ENCODE data around the gene STK39.

Gene STK39

DNA sequence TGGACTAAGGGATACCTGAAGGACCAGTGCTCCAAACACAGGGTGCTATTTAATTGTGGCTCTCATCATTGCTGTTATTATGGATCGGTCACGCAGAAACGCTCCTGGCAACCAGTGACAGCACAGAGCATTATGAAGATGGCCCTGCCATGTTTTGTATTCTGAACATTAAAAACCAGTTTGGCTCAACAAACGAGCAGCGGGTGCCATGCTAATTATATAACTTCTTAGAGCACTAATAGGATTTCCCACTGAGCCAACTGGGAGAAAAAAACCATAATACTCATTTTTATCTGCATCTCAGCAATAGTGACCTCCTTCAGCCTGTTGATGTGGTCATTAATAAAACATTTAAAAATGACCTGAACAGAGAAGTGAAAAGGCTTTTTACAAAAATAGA, 212.8 kb downstream of the STK39 start:
- no peak for DNase-seq

DNA sequence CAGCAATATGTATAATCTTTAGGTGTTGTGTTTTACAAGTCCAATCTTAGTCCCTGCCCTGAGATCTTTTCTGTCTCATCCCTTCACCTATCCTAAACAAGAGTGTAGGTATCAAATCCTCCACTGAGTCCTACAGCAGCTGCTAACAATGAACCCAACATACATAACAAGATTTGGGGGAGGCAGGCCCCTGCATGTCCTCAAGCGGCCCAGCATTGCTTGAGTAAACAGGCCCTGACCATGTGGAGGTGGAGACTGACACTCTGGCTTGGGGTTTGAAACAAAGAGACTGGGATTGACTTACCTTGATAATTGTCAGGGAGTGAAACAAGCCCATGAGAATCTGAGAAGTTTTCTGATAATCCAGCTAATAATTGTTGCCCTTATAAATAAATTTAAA, 213.4 kb downstream of the STK39 start:
- DNase-seq: no peak

DNA sequence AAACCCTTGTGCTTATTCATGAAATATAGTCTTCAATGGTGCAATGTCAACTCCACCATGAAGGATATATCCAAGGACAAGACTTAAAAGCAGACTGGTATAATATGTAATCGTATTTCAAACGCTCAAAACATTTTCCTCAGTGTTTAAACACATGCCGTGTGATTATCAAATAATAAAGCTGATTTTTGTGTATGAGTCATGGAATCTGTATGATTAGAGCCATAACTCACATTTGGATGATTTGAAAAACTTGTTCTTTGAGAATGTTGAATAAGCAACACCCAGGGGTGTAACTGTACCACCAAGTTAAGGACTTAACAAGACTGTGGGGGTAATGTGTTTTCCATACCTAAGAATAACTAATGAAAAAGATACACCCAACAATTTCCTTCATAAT, 215.3 kb downstream of the STK39 start:
- DNase-seq: no peak

- DNase-seq: no peak
These were observed 216.4 kb downstream of the STK39 start for GRCh38 chr2:168030862-168031624.

GRCh38 chr2:168029071-168029470, 218.3 kb downstream of the STK39 start:
- DNase-seq: no peak

DNA sequence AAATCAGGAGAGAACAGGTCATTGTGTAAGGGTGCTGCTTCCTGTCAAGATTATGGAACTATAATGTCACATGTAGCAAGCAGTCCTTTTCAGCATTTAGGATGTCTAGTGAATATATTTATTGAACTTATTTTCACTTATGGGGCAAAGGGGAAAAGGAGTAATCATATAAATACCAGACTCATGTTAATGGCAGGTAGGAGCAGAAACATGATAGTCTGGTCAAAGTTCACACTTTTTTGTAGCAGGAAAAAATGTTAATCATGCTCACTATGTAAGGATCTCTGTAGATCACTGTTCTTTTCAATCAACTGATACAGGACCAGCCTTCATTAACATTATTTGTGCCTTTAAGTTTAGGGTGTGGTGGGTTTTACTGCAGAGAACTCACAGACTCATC, 219.0 kb downstream of the STK39 start:
- DNase-seq: no peak

- no peak for DNase-seq
These were observed 221.8 kb downstream of the STK39 start for GRCh38 chr2:168025487-168026202.

GRCh38 chr2:168024459-168024858, 222.9 kb downstream of the STK39 start:
- DNase-seq: no peak

- DNase-seq: no peak
These were observed 225.4 kb downstream of the STK39 start for GRCh38 chr2:168021800-168022587.

DNA sequence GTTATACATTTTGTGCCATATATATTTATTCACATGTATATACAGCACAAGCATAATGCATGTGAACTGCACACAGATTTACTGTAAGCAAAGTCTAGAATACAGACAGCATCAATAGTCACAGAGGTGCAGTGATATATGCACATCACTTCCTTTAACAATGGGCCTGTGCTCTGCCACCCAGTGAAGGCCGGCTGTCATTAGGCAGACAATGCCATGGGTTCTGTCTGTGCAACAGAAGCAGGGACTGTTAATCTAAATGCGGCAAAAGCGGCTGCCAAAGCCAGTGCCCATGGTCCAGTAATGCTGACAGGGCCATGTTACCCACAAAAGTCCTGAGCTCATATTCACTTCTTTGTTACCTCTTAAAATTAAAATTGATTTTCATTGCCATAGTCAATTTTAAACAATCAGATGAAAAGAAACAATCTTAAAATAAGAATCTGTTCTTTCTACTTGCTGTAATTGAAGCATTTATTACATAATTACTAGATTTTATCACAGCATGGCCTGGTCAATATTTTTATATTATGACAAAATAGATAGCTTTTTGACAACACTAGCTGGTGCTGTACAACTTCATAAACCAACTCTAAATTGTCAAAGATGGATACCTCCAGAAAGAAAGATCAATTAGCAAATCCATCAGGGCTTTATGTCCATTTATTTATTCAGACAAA, 232.0 kb downstream of the STK39 start:
- peak; percentile 29 for DNase-seq

DNA sequence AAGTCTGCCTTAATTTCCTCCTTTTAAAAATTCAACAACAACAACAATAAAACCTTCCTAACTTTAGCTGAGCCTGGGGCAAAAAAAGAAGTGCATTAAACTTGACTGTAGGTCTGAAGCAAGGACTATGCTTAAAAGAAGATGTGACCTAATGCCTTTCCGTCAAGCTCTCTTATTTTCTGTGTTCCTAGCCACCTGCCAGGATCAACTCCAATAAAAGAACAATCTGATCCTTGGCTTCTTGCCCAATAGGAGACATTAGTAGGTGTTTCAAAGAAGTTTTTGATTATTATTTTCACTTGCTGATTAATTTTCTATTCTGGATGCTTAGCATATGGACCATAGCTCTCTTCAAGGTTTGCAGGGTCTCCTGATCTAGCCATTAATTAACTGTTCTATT, 237.5 kb downstream of the STK39 start:
- DNase-seq: no peak

- no peak for DNase-seq
These were observed 238.7 kb downstream of the STK39 start for GRCh38 chr2:168008646-168009195.

GRCh38 chr2:168006498-168006897, 240.9 kb downstream of the STK39 start:
- no peak for DNase-seq

DNA sequence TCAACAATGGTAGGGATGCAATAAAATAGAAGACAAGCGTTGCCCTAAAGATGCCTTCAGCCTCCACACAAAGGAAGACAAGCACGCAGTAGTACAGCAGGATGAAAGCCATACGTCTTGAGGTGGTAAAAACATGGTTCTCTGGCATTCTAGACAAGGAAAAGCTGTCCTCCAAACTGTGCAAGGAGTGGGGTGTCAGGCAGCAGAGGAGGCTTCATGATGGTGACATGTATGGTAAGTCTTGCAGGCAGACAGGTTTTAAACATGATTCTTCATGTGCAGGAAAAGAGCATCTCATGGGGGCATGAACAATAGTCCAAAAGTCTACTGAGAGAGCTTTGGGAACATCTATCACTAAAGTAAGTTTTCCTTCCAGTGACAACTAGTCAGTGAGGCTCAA, 241.8 kb downstream of the STK39 start:
- no peak for DNase-seq

DNA sequence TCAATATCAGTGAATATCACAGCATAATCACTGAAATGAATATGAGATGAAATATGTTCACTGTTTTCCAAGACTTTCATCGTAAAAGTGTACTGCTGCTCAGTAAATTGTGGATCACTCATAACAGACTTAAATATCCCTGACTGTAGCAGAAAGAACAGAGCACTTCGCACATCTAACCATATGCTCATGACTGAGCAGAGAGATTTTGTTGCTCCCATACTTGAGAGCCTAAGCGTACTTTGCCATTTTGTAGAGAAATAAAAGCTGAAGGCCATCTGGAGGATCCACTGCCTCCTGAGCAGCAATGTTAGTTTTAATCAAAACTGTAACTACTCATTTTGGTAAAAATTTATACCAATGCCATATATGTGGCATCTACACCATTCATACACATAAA, 243.5 kb downstream of the STK39 start:
- DNase-seq: no peak

GRCh38 chr2:168002021-168002553, 245.3 kb downstream of the STK39 start:
- no peak for DNase-seq

DNA sequence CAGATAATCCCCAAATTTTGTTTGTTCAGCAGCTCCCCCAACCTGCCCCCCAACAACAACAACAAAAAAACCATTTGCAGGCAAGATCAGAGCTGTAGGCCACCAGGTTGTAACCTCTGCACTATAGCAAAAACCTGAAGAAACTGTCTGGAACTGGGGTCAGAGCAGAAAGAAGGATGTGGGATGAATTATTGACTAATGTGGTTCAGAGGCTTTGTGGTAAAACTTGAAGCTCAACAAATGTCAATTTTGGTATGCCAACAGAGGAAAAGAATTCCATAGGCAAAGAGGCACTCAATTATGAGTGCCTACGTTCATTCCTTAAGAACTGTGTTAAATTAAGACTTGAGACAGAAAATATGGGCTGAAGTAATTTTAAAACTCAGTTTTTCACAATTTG, 255.1 kb downstream of the STK39 start:
- no peak for DNase-seq

- DNase-seq: no peak
These were observed 257.3 kb downstream of the STK39 start for GRCh38 chr2:167990062-167990461.

GRCh38 chr2:167988296-167988695, 259.1 kb downstream of the STK39 start:
- no peak for DNase-seq

DNA sequence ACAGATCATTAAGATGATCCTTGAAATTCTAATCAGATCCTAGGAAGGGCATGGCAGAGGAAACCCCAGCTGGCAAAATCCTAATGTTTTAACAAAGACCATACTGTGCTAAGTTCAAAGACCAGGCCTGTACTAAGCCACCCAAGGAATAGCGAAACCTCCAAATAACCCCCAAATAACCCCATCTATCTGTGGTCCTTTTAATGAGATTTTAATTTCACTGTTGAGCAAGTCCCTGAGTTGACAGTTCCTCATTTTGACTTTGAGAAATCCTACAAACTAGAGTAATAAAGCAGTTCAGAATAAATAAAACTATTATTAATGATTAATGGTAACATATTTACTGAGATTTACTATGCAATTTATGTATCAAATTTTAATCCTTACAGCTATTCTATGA, 259.8 kb downstream of the STK39 start:
- no peak for DNase-seq

DNA sequence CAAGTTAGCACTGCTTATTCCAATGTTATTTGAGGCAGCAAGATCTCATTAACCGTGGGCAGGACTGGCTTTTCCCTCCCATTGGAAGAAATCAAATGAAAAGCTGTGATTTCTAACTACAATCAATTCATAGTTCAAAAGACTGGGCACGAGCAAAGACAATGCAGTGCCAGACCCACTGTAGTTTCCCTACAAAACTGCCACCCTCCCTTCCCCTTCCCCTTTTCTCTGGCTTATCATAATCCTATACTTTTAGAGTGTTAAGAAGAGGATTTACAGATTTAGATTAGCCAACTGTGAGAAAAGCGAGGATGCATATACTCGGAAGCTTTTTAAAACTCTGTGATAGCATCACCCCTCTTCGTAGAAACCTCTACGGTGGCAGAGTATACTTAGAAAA, 260.4 kb downstream of the STK39 start:
- no peak for DNase-seq

DNA sequence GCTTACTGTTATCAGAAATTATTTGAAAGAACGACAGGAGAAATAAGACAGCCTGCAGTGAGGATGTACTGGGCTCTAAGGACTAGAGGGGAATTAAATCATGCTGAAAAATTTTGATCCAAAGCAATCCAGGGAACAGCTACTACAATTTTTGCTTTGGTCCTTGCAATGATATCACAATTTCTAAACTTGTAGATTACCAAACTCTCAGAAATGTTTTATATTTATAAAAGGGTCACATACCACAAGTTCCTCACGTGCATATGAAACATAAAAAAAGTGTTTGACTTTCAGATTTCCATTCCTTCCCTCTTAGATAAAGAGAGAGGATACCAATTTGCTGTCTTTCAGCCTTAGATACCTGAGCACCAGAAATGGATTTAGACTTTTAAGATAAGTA, 261.2 kb downstream of the STK39 start:
- DNase-seq: no peak

DNA sequence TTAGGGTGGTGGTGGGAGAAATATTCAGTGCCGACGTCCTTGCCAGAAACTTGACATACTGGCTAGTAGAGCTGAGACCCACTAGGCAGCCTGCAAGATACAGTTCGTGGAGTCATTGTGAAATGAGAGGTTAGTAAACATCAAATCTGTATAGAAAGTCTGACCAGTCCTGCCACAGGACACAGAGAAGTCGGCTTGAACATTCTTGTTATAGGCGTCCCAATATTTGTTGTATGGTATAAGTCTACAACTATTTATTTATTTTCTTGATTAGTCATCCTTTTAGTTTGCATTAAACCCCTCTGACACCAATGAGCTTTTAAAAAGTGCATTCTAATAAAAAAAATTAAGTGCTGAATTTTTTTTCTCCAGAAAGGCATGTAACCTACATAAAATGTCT, 265.4 kb downstream of the STK39 start:
- no peak for DNase-seq
